Measurements from ENCODE around the gene UTF1.

DNA sequence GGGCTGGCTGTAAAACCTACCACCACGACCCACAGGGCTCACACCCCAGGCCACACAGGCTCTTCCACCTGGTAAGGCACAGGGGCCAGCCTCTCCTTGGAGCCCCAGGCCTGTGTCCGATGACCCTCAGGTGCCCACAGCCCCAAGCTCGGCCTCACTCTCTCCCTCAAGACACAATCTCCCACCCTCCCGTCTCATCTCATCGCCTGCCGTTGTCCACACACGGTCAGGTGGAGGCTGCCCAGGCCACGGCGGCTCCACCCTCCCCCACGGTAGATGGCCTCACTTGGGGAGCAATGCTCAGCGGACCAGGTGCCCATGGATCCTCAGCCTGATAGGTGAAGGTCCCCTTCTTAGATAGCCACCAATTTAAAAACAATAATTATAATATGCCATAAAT lies 8.7 kb upstream of the UTF1 start:
- TF ChIP-seq, protein P1, sequence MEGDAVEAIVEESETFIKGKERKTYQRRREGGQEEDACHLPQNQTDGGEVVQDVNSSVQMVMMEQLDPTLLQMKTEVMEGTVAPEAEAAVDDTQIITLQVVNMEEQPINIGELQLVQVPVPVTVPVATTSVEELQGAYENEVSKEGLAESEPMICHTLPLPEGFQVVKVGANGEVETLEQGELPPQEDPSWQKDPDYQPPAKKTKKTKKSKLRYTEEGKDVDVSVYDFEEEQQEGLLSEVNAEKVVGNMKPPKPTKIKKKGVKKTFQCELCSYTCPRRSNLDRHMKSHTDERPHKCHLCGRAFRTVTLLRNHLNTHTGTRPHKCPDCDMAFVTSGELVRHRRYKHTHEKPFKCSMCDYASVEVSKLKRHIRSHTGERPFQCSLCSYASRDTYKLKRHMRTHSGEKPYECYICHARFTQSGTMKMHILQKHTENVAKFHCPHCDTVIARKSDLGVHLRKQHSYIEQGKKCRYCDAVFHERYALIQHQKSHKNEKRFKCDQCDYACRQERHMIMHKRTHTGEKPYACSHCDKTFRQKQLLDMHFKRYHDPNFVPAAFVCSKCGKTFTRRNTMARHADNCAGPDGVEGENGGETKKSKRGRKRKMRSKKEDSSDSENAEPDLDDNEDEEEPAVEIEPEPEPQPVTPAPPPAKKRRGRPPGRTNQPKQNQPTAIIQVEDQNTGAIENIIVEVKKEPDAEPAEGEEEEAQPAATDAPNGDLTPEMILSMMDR (IDR thresholded peaks at IDR 0.05): no peak
- TF ChIP-seq POLR2AphosphoS5 (IDR thresholded peaks at IDR 0.05; ENCODE audit: insufficient read depth in 1 of 2, low read depth in 1 of 2) (no peak), POLR2A (IDR thresholded peaks at IDR 0.05) (no peak)

Data from vagina (tissue), 2 donors.